Measurements from ENCODE around the gene SMO.
A peak's percentile ranks its signal among the peaks of the same experiment; 100 is the strongest.

The SMO gene

GRCh38 chr7:129222064-129222463 lies 33.6 kb downstream of the SMO start:
- TF ChIP-seq CTCF (IDR thresholded peaks at IDR 0.05; ENCODE audit: low read depth, low read length, missing control alignments): no peak
- in situ Hi-C loops (cut with HindIII; ENCODE audit: low pct_ligation_motif_present, low sequenced_read_pairs): no loop called here
- Histone ChIP-seq H3K27me3 (replicated peaks) (no peaks in the 10 kb centered on the region), H3K27ac (no peak overlapping the region), H3K4me3 (ENCODE audit: low read depth, low read length) (no peak overlapping the region), H3K36me3 (replicated peaks) (no peaks in the 10 kb centered on the region)
- no peak for DNase-seq

GRCh38 chr7:129224251-129225205 lies 36.1 kb downstream of the SMO start, which contains the start of gene AHCYL2:
Gene AHCYL2 (plus strand): TSS chr7:129225030.
- in situ Hi-C loops (cut with HindIII; ENCODE audit: low pct_ligation_motif_present, low sequenced_read_pairs): no loop called here
- peak; percentile 96 for DNase-seq
- peak within 1 kb of the TSS; percentile 76 for H3K4me3 ChIP-seq (ENCODE audit: low read depth, low read length)
- no peak for TF ChIP-seq CTCF (IDR thresholded peaks at IDR 0.05; ENCODE audit: low read depth, low read length, missing control alignments)
- H3K27ac ChIP-seq: peak within 1 kb of the TSS; percentile 88
- H3K36me3 ChIP-seq (replicated peaks): no peaks in the 10 kb centered on the region
- H3K27me3 ChIP-seq (replicated peaks): no peaks in the 10 kb centered on the region

GRCh38 chr7:129225206-129225930 lies 36.9 kb downstream of the SMO start:
- no peaks in the 10 kb centered on the region for H3K36me3 ChIP-seq (replicated peaks)
- no peak for TF ChIP-seq CTCF (IDR thresholded peaks at IDR 0.05; ENCODE audit: low read depth, low read length, missing control alignments)
- peak; percentile 48 for DNase-seq
- no peaks in the 10 kb centered on the region for H3K27me3 ChIP-seq (replicated peaks)
- peak overlapping the region; percentile 40 for H3K27ac ChIP-seq
- H3K4me3 ChIP-seq (ENCODE audit: low read depth, low read length): peak overlapping the region; percentile 76
- in situ Hi-C loops (cut with HindIII; ENCODE audit: low pct_ligation_motif_present, low sequenced_read_pairs): no loop called here

GRCh38 chr7:129225931-129226572 lies 37.6 kb downstream of the SMO start:
- no peaks in the 10 kb centered on the region for H3K36me3 ChIP-seq (replicated peaks)
- in situ Hi-C loops (cut with HindIII; ENCODE audit: low pct_ligation_motif_present, low sequenced_read_pairs): no loop called here
- H3K27ac ChIP-seq: no peak overlapping the region
- no peaks in the 10 kb centered on the region for H3K27me3 ChIP-seq (replicated peaks)
- peak overlapping the region; percentile 76 for H3K4me3 ChIP-seq (ENCODE audit: low read depth, low read length)
- TF ChIP-seq CTCF (IDR thresholded peaks at IDR 0.05; ENCODE audit: low read depth, low read length, missing control alignments): no peak
- no peak for DNase-seq

GRCh38 chr7:129227646-129228578 lies 39.5 kb downstream of the SMO start:
- no peak overlapping the region for H3K27ac ChIP-seq
- H3K36me3 ChIP-seq (replicated peaks): no peaks in the 10 kb centered on the region
- no peak for DNase-seq
- H3K27me3 ChIP-seq (replicated peaks): no peaks in the 10 kb centered on the region
- H3K4me3 ChIP-seq (ENCODE audit: low read depth, low read length): no peak overlapping the region
- in situ Hi-C loops (cut with HindIII; ENCODE audit: low pct_ligation_motif_present, low sequenced_read_pairs): no loop called here
- no peak for TF ChIP-seq CTCF (IDR thresholded peaks at IDR 0.05; ENCODE audit: low read depth, low read length, missing control alignments)

Measured in brain microvascular endothelial cell (primary cell).